Measurements from ENCODE around the gene YIPF7.

Gene YIPF7

DNA sequence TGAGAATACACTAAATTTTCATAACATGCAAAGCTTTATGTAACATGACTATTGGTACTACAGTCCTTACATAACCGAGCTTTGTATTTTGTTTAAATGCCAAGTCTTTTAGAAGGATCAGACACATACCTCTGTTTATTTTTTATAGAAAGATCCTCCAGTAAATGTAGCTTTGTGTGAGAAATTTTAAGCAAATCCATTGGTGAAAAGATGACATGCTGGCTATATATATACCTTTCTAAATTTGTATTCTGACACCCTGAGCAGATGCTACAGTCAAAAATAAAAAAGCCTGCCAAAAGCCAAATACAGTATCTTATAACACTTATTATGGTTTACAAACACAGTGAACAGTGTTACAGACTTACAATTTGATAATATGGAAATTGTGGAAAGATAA is at the start of gene YIPF7:
Gene YIPF7 (minus strand): TSS at position 201 of the 400 bp plus-strand sequence. CDS start 1,525 bp downstream, outside the sequence.
- no peak for DNase-seq (ENCODE audit: low read depth, low spot score)
- H3K4me3 ChIP-seq (ENCODE audit: low read depth, low read length), result no peak within 1 kb of the TSS
- TF ChIP-seq, protein P1, sequence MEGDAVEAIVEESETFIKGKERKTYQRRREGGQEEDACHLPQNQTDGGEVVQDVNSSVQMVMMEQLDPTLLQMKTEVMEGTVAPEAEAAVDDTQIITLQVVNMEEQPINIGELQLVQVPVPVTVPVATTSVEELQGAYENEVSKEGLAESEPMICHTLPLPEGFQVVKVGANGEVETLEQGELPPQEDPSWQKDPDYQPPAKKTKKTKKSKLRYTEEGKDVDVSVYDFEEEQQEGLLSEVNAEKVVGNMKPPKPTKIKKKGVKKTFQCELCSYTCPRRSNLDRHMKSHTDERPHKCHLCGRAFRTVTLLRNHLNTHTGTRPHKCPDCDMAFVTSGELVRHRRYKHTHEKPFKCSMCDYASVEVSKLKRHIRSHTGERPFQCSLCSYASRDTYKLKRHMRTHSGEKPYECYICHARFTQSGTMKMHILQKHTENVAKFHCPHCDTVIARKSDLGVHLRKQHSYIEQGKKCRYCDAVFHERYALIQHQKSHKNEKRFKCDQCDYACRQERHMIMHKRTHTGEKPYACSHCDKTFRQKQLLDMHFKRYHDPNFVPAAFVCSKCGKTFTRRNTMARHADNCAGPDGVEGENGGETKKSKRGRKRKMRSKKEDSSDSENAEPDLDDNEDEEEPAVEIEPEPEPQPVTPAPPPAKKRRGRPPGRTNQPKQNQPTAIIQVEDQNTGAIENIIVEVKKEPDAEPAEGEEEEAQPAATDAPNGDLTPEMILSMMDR (IDR thresholded peaks at IDR 0.05; ENCODE audit: insufficient read depth, low read length, missing control alignments), result no peak
- ChIA-PET CTCF (no interaction called here), POLR2A (no interaction called here)

- H3K4me3 ChIP-seq (ENCODE audit: low read depth, low read length), result no peak overlapping the region
- TF ChIP-seq, protein P1 (IDR thresholded peaks at IDR 0.05; ENCODE audit: insufficient read depth, low read length, missing control alignments), result no peak
- CTCF ChIA-PET, result interaction anchor here (1.0 kb wide), 1 partner anchor 19 kb away, joined by 5 read pairs; no protein-coding TSS in a partner anchor
- POLR2A ChIA-PET, result interaction anchor here (1.2 kb wide), 1 partner anchor 23 kb away, joined by 4 read pairs; the partner anchor contains the start of gene GUF1
- DNase-seq (ENCODE audit: low read depth, low spot score), result no peak
Measured at GRCh38 chr4:44701037-44701436, 49.6 kb upstream of the YIPF7 start.

DNA sequence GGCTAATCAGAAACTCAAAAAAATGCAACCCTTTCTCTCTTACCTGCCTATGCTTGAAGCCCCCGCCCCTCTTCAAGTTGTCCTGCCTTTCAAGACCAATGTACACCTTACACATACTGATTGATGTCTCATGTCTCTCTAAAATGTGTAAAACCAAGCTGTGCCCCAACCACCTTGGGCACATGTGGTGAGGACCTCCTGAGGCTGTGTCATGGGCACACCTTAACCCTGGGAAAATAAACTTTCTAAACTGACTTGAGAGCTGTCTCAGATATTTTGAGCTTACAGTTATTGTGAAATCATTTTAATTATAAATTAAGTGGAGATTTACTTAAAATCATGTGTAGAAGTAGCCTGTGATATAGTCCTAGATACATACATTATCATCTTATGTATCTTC is 49.0 kb upstream of the YIPF7 start:
- TF ChIP-seq, protein P1 (IDR thresholded peaks at IDR 0.05; ENCODE audit: insufficient read depth, low read length, missing control alignments), result no peak
- ChIA-PET POLR2A (interaction anchor here (1.2 kb wide), 1 partner anchor 22 kb away, joined by 4 read pairs; the partner anchor contains the start of gene GUF1), CTCF (interaction anchor here (1.0 kb wide), 1 partner anchor 18 kb away, joined by 5 read pairs; no protein-coding TSS in a partner anchor)
- H3K4me3 ChIP-seq (ENCODE audit: low read depth, low read length), result no peak overlapping the region
- no peak for DNase-seq (ENCODE audit: low read depth, low spot score)

GRCh38 chr4:44684648-44685047 is 33.2 kb upstream of the YIPF7 start:
- POLR2A ChIA-PET, result no interaction called here
- no peak overlapping the region for H3K4me3 ChIP-seq (ENCODE audit: low read depth, low read length)
- TF ChIP-seq, protein P1 (IDR thresholded peaks at IDR 0.05; ENCODE audit: insufficient read depth, low read length, missing control alignments), result no peak
- no peak for DNase-seq (ENCODE audit: low read depth, low spot score)
- CTCF ChIA-PET, result no interaction called here

GRCh38 chr4:44679060-44679459 is 27.6 kb upstream of the YIPF7 start:
- TF ChIP-seq, protein P1 (IDR thresholded peaks at IDR 0.05; ENCODE audit: insufficient read depth, low read length, missing control alignments), result no peak
- POLR2A ChIA-PET, result interaction anchor here (1.1 to 1.5 kb wide), 2 partner anchors 26 to 47 kb away, joined by 3 to 9 read pairs; partner anchors contain the start of gene GNPDA2
- peak overlapping the region; percentile 85 for H3K4me3 ChIP-seq (ENCODE audit: low read depth, low read length)
- CTCF ChIA-PET, result interaction anchor here (1.7 kb wide), 1 partner anchor 9 kb away, joined by 4 read pairs; no protein-coding TSS in a partner anchor
- no peak for DNase-seq (ENCODE audit: low read depth, low spot score)

GRCh38 chr4:44678094-44679041 is 26.9 kb upstream of the YIPF7 start, which contains the start of gene GUF1:
GUF1 (plus strand) TSS chr4:44678420; CDS start chr4:44678623, 203 bp downstream.
- TF ChIP-seq, protein P1 (IDR thresholded peaks at IDR 0.05; ENCODE audit: insufficient read depth, low read length, missing control alignments), result no peak

More at GRCh38 chr4:44678094-44679041, 26.9 kb upstream of the YIPF7 start, which contains the start of gene GUF1:
- CTCF ChIA-PET, result interaction anchor here (1.7 kb wide), 1 partner anchor 10 kb away, joined by 4 read pairs; no protein-coding TSS in a partner anchor
- POLR2A ChIA-PET, result interaction anchor here (0.8 to 1.5 kb wide), 5 partner anchors 9 to 48 kb away, joined by 3 to 9 read pairs (median 4); partner anchors contain the start of gene GNPDA2
- H3K4me3 ChIP-seq (ENCODE audit: low read depth, low read length), result peak within 1 kb of the TSS; percentile 85
- peak; percentile 17 for DNase-seq (ENCODE audit: low read depth, low spot score)

Measured in AG04449 (cell line).